CD4-positive, alpha-beta T cell treated with Interferon alpha-2 for 1 hour (primary cell): ENCODE results near the gene DYRK1A.

Experiments used
- DNase-seq, 2 donors: peaks; one replicate each; pipeline ENCODE4 v3.0.0-alpha.2; 2020 to 2022

DYRK1A gene

DNA sequence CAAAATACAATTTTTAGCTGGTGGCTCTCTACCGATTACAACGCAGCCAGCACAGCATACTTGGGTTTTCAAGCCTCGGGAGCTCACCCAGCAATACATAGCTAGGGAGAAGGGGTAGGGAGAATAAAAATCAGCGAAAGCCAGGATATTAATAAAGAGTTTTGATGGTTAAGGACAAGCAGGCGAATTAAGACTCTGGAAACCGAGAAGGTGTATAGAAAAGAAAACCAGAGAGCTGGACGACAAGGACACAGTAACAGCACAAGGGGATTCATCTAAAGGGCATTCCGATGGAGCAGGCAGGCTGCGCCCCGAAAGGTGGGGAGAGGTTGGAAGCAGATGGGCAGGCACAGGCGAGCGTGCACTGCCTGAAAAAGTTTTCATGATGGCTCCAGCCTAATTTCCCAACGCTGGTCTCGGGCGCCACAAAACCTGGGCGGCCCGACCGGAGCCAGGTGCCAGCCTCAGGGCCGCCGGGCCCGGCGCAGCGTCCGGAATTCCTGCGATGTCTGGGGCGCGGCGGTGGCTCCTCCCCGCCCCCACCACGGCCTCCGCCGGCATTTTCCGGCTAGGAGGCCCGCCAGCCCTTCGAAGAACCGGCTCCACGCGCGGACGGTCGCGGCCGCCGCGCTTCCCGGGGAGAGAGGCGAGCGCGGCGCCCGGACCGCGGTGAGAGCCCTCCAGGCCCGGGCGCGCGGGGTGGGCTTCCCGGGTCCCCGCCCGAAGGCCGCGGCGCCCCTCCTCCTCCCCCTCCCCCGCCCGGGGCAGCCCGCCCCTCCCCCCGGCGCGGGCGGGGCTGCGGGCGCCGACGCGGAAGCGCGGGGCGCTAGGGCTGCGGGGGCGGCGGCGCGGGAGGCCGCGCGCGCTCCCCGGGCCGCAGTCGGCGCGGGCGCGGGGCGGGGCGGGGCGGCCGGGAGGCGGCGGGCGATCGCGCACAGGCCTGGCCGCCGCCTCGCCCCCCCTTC lies 774 bp upstream of the DYRK1A start:
- peak; percentile 49 to 73 for DNase-seq

- no peak for DNase-seq
Observed at GRCh38 chr21:37367336-37367702, 746 bp downstream of the DYRK1A start.

- DNase-seq: peak; percentile 36 to 64
Observed at GRCh38 chr21:37367703-37368540, 1.3 kb downstream of the DYRK1A start.

DNA sequence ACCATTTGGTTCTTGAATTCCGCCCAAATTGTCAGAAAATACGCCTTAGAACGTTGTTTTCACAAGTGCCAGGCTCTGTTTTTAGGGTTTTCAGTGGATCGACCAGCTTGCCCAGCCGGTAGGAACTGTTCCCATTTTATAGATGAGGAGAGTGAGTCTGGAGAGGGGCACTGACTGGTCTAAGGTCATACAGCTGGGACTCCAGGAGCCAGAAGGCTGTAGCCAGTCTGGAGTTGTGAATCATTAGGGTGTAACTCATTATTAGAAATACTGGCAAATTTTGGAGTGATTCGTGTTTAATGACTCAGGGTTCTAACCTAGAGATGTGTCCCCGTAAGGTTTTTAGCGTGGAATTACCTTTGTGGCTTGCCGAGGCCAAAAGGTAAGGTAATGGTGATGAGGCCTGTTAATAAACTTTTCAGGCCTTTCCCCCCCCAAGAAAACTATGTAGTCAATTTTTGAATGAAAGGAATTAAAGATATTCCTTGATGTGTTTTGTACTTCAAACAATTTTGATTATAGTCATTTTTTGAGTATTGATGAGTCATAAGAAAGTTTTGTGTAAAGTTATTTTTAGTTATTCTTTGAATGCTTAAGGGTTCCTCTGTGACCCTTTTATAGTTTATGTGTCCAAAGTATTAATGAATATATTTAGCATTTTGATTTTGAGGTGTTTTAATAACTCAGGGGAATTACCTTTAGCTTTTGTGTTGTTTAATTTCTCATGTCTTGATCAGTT lies 2.1 kb downstream of the DYRK1A start:
- DNase-seq: peak in 1 of 2 donors; percentile 12

- no peak for DNase-seq
Observed at GRCh38 chr21:37369307-37369854, 2.8 kb downstream of the DYRK1A start.

- DNase-seq: peak; percentile 12 to 69
Observed at GRCh38 chr21:37370152-37371040, 3.8 kb downstream of the DYRK1A start.

GRCh38 chr21:37371041-37371397 lies 4.4 kb downstream of the DYRK1A start:
- no peak for DNase-seq

- no peak for DNase-seq
Observed at GRCh38 chr21:37372127-37372731, 5.7 kb downstream of the DYRK1A start.

GRCh38 chr21:37372951-37373350 lies 6.4 kb downstream of the DYRK1A start:
- no peak for DNase-seq

GRCh38 chr21:37373539-37373938 lies 7.0 kb downstream of the DYRK1A start:
- DNase-seq: no peak

DNA sequence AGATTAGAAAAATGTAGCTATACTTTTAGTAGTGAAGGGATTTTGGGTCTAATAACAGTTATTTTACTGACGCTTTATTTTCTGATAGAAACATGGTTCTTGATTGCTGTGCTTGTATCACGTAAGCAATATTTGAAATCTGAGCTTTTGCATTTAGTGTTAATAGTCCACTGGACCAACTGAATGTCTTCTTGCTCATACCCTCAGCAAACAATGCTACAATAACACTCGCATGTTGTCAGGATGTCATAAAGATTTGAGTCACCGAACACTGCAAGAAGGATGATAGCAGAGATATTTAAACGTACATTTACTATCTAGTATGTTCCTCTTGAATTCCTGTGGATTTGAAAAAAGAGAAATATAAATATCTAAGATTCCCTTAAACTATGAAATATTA lies 7.5 kb downstream of the DYRK1A start:
- DNase-seq: no peak

GRCh38 chr21:37375866-37376574 lies 9.4 kb downstream of the DYRK1A start:
- DNase-seq: no peak

DNA sequence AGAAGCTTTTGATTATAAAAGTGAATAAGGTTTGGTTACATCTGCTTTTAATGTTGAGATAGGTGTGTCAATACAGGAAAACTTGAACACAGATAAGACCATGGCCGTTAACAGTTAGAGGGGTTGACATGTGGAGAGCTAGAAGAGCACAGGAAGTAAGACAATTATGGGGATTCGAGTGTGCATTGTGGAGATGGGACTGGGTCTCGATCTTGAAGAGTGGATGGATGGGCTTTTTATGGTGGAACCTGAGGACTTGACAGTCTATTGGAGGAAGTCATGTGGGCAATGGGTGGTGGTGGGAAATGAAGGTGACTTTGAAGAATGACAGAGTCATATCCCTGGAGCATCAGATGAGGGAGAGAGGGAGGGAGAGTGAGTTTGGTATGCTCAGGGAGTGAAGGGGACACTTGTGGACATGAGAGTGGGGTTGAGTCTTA lies 12.1 kb downstream of the DYRK1A start:
- no peak for DNase-seq

DNA sequence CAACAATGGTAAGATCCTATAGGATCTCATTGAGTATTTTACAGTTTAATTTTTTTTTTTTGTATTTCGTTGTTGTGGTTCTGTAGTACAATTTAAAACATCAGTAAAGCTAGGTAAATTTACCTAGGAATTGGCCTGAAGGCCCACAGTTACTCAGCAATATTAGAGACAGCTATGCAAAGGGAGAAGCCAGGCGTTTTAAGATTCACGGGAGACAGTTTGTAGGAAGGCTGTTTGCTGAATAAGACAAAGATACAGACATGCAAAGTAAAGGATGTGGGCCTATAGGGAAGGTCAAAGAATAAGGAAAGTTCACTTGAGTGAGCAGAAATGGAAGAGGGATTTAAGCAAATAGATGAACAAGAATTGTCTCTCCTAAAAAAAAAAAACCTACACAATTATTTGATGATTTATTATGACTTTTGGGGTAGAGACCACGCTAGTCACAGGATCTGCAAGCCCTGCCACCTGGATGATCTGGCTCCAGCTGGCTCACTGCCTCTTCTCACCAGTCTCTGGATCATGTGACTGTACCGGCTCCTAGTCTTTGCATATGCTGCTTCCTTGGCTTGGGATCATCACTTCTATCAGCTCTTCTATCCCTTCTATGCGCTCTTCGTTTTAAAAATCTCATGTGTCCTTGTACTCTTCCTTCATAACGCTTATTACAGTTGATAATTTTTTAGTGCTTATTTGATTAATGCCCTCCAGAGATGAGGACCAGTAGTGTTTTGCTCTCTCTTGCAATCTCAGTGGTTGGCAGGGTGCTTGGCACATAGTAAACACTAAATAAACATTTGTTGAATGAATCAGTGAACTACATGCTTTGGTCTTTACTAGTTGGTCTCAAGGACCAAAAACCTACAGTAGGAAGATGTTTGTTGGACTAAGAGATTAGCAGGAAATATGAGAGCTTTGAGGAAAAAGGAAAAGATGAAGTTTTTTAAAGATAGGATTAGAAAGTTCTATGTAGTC lies 14.1 kb downstream of the DYRK1A start:
- DNase-seq: no peak

GRCh38 chr21:37381883-37382585 lies 15.5 kb downstream of the DYRK1A start:
- DNase-seq: no peak

GRCh38 chr21:37383086-37383485 lies 16.5 kb downstream of the DYRK1A start:
- no peak for DNase-seq

- DNase-seq: no peak
Observed at GRCh38 chr21:37383784-37384311, 17.3 kb downstream of the DYRK1A start.

GRCh38 chr21:37384416-37384815 lies 17.8 kb downstream of the DYRK1A start:
- no peak for DNase-seq
